ENCODE data around the gene SLC5A6. TPM values are rescaled to one million over a fixed set of nuclear protein-coding genes. Genes with fewer than 3 reads are reported as not detected.

The SLC5A6 gene
- total and polyA plus RNA-seq, 2 of the 8 experiments (the other 6 are each of a cell fraction or from before 2014, with no cell fraction given): 118 to 183 TPM

DNA sequence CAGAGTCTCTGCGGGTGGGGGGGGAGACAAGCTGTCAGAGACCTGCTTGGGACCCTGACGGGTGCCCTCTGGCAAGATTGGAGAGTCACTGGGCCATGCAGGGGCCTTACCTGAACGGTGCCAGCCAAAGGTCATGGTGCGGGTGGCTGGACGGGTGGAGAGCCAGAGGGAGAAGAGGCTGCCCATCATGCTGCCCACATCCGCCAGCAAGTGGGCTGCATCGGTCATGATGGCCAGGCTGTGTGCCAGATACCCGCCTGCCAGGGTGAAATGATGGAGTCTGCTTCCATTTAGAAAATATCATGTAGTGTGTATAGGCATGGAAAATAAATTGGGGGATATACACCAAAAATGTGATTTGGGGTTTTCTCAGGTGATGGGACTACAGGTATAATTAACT is 46.0 kb upstream of the SLC5A6 start:
- H2BK12ac ChIP-seq (ENCODE audit: low read depth, low read length): no peak overlapping the region
- no peak for FAIRE-seq
- no peak overlapping the region for H3K9ac ChIP-seq (replicated peaks in 1 of 4; ENCODE audit: extremely low read depth in 1 of 4, low read depth in 3 of 4, low read length in 3 of 4)
- H4K8ac ChIP-seq (ENCODE audit: extremely low read depth, insufficient read depth, low read length): no peak overlapping the region
- no peak overlapping the region for H3K4ac ChIP-seq (replicated peaks; ENCODE audit: insufficient read length, low read depth, low read length)
- H2AFZ ChIP-seq (ENCODE audit: low read length): no peak overlapping the region
- peaks cover 6% of the 10 kb centered on the region; the same call in 1 of the 2 replicates for H3K23me2 ChIP-seq (ENCODE audit: low read depth, low read length)
- no peak overlapping the region for H3K27ac ChIP-seq (ENCODE audit: low read depth, low read length)
- H3K4me1 ChIP-seq (replicated peaks in 1 of 4; ENCODE audit: control insufficient read depth in 3 of 4, insufficient read depth in 4 of 4, low read length in 3 of 4): peaks cover 0 to 8% (median 5%) of the 10 kb centered on the region in 4 experiments; a peak in 5 of 7 replicates
- H3K4me2 ChIP-seq (ENCODE audit: insufficient read depth in 1 of 2, low read depth in 2 of 2, low read length in 2 of 2): no peak overlapping the region
- peaks cover 0 to 11% of the 10 kb centered on the region in 2 experiments for H4K20me1 ChIP-seq (replicated peaks in 1 of 2; ENCODE audit: control insufficient read depth in 1 of 2, insufficient read depth in 2 of 2, low read length in 2 of 2)
- no peak overlapping the region for H3K14ac ChIP-seq (ENCODE audit: insufficient read length)
- DNase-seq (ENCODE audit: low read depth in 1 of 2, low spot score in 2 of 2): no peak
- H2BK5ac ChIP-seq (ENCODE audit: low read depth, low read length): no peak overlapping the region
- no peaks in the 10 kb centered on the region for H3K36me3 ChIP-seq (ENCODE audit: control insufficient read depth in 2 of 4, insufficient read depth in 4 of 4, low read length in 3 of 4)
- H3K4me3 ChIP-seq (ENCODE audit: extremely low read depth in 1 of 4, insufficient read depth in 2 of 4, low read depth in 3 of 4, low read length in 4 of 4): no peak overlapping the region
- H3K27me3 ChIP-seq (replicated peaks in 1 of 4; ENCODE audit: control insufficient read depth in 3 of 4, extremely low read depth in 1 of 4, insufficient read depth in 3 of 4, low read length in 3 of 4): peaks cover 15 to 32% (median 25%) of the 10 kb centered on the region in 4 experiments
- no peak overlapping the region for H3K18ac ChIP-seq (ENCODE audit: extremely low read depth, low read length)
- no peak overlapping the region for H4K5ac ChIP-seq (ENCODE audit: insufficient read length, low read depth, low read length)
- no peak for TF ChIP-seq PHF8 (conservative IDR thresholded peaks at IDR 0.05; ENCODE audit: low read depth, low read length)
- TF ChIP-seq GABPA (IDR thresholded peaks at IDR 0.05; ENCODE audit: borderline replicate concordance, insufficient read depth, low read length): no peak
- no peak for TF ChIP-seq RBBP5 (IDR thresholded peaks at IDR 0.05; ENCODE audit: borderline replicate concordance, low read depth, low read length)
- TF ChIP-seq KDM1A (IDR thresholded peaks at IDR 0.05; ENCODE audit: borderline replicate concordance, low read length): no peak
- TF ChIP-seq POU5F1 (IDR thresholded peaks at IDR 0.05; ENCODE audit: low read depth, low read length): no peak
- no peak for TF ChIP-seq ZNF274 (IDR thresholded peaks at IDR 0.05; ENCODE audit: borderline replicate concordance, extremely low read depth, low read length)
- TF ChIP-seq JUND (IDR thresholded peaks at IDR 0.05; ENCODE audit: low read length): no peak
- TF ChIP-seq, protein P1, sequence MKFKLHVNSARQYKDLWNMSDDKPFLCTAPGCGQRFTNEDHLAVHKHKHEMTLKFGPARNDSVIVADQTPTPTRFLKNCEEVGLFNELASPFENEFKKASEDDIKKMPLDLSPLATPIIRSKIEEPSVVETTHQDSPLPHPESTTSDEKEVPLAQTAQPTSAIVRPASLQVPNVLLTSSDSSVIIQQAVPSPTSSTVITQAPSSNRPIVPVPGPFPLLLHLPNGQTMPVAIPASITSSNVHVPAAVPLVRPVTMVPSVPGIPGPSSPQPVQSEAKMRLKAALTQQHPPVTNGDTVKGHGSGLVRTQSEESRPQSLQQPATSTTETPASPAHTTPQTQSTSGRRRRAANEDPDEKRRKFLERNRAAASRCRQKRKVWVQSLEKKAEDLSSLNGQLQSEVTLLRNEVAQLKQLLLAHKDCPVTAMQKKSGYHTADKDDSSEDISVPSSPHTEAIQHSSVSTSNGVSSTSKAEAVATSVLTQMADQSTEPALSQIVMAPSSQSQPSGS (IDR thresholded peaks at IDR 0.05; ENCODE audit: low read length): no peak
- TF ChIP-seq CHD1 (IDR thresholded peaks at IDR 0.05; ENCODE audit: low read depth, low read length): no peak
- no peak for TF ChIP-seq SP4 (IDR thresholded peaks at IDR 0.05; ENCODE audit: low read length)
- TF ChIP-seq TEAD4 (IDR thresholded peaks at IDR 0.05; ENCODE audit: low read depth, low read length): no peak
- no peak overlapping the region for H4K91ac ChIP-seq (replicated peaks; ENCODE audit: insufficient read length, low read length)
- H3K79me2 ChIP-seq (ENCODE audit: control insufficient read depth in 1 of 2, insufficient read depth in 2 of 2, low read length in 2 of 2): peaks cover 0 to 2% of the 10 kb centered on the region in 2 experiments; a peak in 1 of 4 replicates
- no peak overlapping the region for H2AK5ac ChIP-seq (ENCODE audit: low read depth, low read length)
- ChIA-PET CTCF (ENCODE audit: partially characterized antibody) (interaction anchor here (0.7 to 5.6 kb wide), 6 partner anchors 15 to 47 kb away, joined by 3 to 64 read pairs (median 4); partner anchors contain the start of gene TRIM54), POLR2A (ENCODE audit: partially characterized antibody) (interaction anchor here (5.8 to 32.6 kb wide), 2 partner anchors 11 to 29 kb away, joined by 51 to 835 read pairs; partner anchors contain the start of gene CAD)
- no peak overlapping the region for H2BK20ac ChIP-seq (ENCODE audit: low read length)
- H2BK15ac ChIP-seq (ENCODE audit: low read length): no peak overlapping the region
- no peak overlapping the region for H2BK120ac ChIP-seq (replicated peaks; ENCODE audit: low read depth, low read length)
- no peaks in the 10 kb centered on the region for H3K9me3 ChIP-seq (ENCODE audit: insufficient read depth in 2 of 2, low read depth in 1 of 2, low read length in 1 of 2)
- no peak overlapping the region for H3K56ac ChIP-seq (replicated peaks; ENCODE audit: insufficient read length, low read depth, low read length)
- 92% methylated on average over 7 of the region's 8 CpGs; no CpG with 5 or more reads in 1 of the 2 experiments for WGBS, 2 experiments (ENCODE audit: extremely low coverage in 1 of 2, insufficient coverage in 1 of 2, insufficient read length in 1 of 2, insufficient replicate concordance in 2 of 2, low coverage in 1 of 2, low lambda C conversion rate in 2 of 2, missing lambda C conversion rate in 1 of 2)
- H3K79me1 ChIP-seq (ENCODE audit: low read depth, low read length): no peaks in the 10 kb centered on the region
- no peak overlapping the region for H3K23ac ChIP-seq (ENCODE audit: insufficient read length)
